HEK293 (cell line): Measurements from ENCODE around the gene MCM7.

Experiments
- CTCF ChIA-PET: fragments of 350-600 bp; formaldehyde crosslinking; extraction: SDS; loops from one replicate; lab custom pipeline; 2021; ENCODE audit warnings: antibody characterized with exemption; lab: Yijun Ruan, JAX
- POLR2A ChIA-PET: fragments of 300-600 bp; formaldehyde crosslinking; extraction: SDS; loops from one replicate; lab custom pipeline; 2020; ENCODE audit warnings: antibody characterized with exemption, inconsistent platforms; lab: Yijun Ruan, JAX
- H3K27ac ChIP-seq: fragments of 200-500 bp; sonication (Bioruptor generic); 2 replicates; pipeline ENCODE4 v1.5.1; 2014; ENCODE audit warnings: low read depth, low read length, control low read depth, inconsistent platforms; ENCODE audit errors: extremely low read depth
- H3K36me3 ChIP-seq, 2 experiments: fragments of 200-500 bp in 1 of 2; sonication (Bioruptor generic) in 1 of 2; 1 replicate in 1 of 2; 2 replicates in 1 of 2; pipeline ENCODE4 v1.5.1; 2014 to 2017; ENCODE audit warnings: inconsistent platforms in 2 of 2, low read length in 2 of 2; ENCODE audit not compliant: control insufficient read depth in 2 of 2, insufficient read depth in 1 of 2
- H3K4me1 ChIP-seq: fragments of 200-500 bp; sonication (Bioruptor generic); 2 replicates; pipeline ENCODE4 v1.5.1; 2014; ENCODE audit warnings: mild to moderate bottlenecking, low read length, inconsistent platforms; ENCODE audit not compliant: control insufficient read depth, insufficient read depth
- H3K4me3 ChIP-seq: 2 replicates; pipeline ENCODE4 v1.5.1; 2011; ENCODE audit warnings: low read depth, mild to moderate bottlenecking, control low read depth, low read length, moderate library complexity
- H3K9me3 ChIP-seq: fragments of 200-500 bp; sonication (Bioruptor generic); 2 replicates; pipeline ENCODE4 v1.5.1; 2014; ENCODE audit warnings: low read depth, low read length, inconsistent platforms; ENCODE audit not compliant: control insufficient read depth, insufficient read depth
- ZBTB7A ChIP-seq: fragments of 450-650 bp; formaldehyde crosslinking; IDR thresholded peaks from 2 replicates; pipeline ENCODE4 v1.5.1; 2016; ENCODE audit warnings: low read depth, missing biosample characterization, missing genetic modification characterization
- ZNF121 ChIP-seq: fragments of 450-650 bp; formaldehyde crosslinking; IDR thresholded peaks from 2 replicates; pipeline ENCODE4 v1.5.1; 2016; ENCODE audit warnings: missing biosample characterization, missing genetic modification characterization
- ZNF202 ChIP-seq: fragments of 450-650 bp; formaldehyde crosslinking; IDR thresholded peaks from 2 replicates; pipeline ENCODE4 v1.5.1; 2016; ENCODE audit warnings: missing biosample characterization, missing genetic modification characterization, borderline replicate concordance
- ZNF311 ChIP-seq: fragments of 450-650 bp; formaldehyde crosslinking; IDR thresholded peaks from 2 replicates; pipeline ENCODE4 v1.5.1; 2017; ENCODE audit warnings: missing biosample characterization, missing genetic modification characterization, borderline replicate concordance
- ZNF341 ChIP-seq: fragments of 450-650 bp; formaldehyde crosslinking; IDR thresholded peaks from 2 replicates; pipeline ENCODE4; 2016; ENCODE audit warnings: low read depth, missing biosample characterization, missing genetic modification characterization
- ZNF510 ChIP-seq: fragments of 450-650 bp; formaldehyde crosslinking; IDR thresholded peaks from 2 replicates; pipeline ENCODE4 v1.5.1; 2018; ENCODE audit warnings: mild to moderate bottlenecking, missing genetic modification characterization, missing biosample characterization; ENCODE audit not compliant: insufficient replicate concordance
- ZNF623 ChIP-seq: fragments of 450-650 bp; formaldehyde crosslinking; IDR thresholded peaks from 2 replicates; pipeline ENCODE4 v1.5.1; 2016; ENCODE audit warnings: missing biosample characterization, missing genetic modification characterization
- ZNF624 ChIP-seq: fragments of 450-650 bp; formaldehyde crosslinking; IDR thresholded peaks from 2 replicates; pipeline ENCODE4 v1.5.1; 2017; ENCODE audit warnings: missing biosample characterization, missing genetic modification characterization
- ZNF629 ChIP-seq: fragments of 450-650 bp; formaldehyde crosslinking; IDR thresholded peaks from 2 replicates; pipeline ENCODE4 v1.5.1; 2017; ENCODE audit warnings: missing biosample characterization, missing genetic modification characterization
- ZNF76 ChIP-seq: fragments of 450-650 bp; formaldehyde crosslinking; IDR thresholded peaks from 2 replicates; pipeline ENCODE4; 2016; ENCODE audit warnings: low read depth, missing biosample characterization, missing genetic modification characterization, borderline replicate concordance
- ZNF776 ChIP-seq: fragments of 450-650 bp; formaldehyde crosslinking; IDR thresholded peaks from 2 replicates; pipeline ENCODE4 v1.5.0; 2017; ENCODE audit warnings: missing biosample characterization, missing genetic modification characterization, borderline replicate concordance
- ZNF792 ChIP-seq: fragments of 450-650 bp; formaldehyde crosslinking; IDR thresholded peaks from 2 replicates; pipeline ENCODE4 v1.5.1; 2016; ENCODE audit warnings: missing biosample characterization, missing genetic modification characterization
- ZSCAN16 ChIP-seq: fragments of 450-650 bp; formaldehyde crosslinking; IDR thresholded peaks from 2 replicates; pipeline ENCODE4 v1.5.1; 2016; ENCODE audit warnings: missing biosample characterization, missing genetic modification characterization
- TF ChIP-seq, protein P1 (sequence below): fragments of 450-650 bp; formaldehyde crosslinking; IDR thresholded peaks from 2 replicates; pipeline ENCODE4 v1.5.1; 2017; ENCODE audit warnings: missing biosample characterization, missing genetic modification characterization
- TF ChIP-seq, protein P2 (sequence below): fragments of 450-650 bp; formaldehyde crosslinking; IDR thresholded peaks from 2 replicates; pipeline ENCODE4 v1.5.1; 2017; ENCODE audit warnings: missing biosample characterization, missing genetic modification characterization
- TF ChIP-seq, protein P3 (sequence below): fragments of 450-650 bp; formaldehyde crosslinking; IDR thresholded peaks from 2 replicates; pipeline ENCODE4 v1.5.1; 2016; ENCODE audit warnings: missing biosample characterization, missing genetic modification characterization
- TF ChIP-seq, protein P4 (sequence below): fragments of 450-650 bp; formaldehyde crosslinking; IDR thresholded peaks from 2 replicates; pipeline ENCODE4 v1.5.1; 2016; ENCODE audit warnings: missing biosample characterization, missing genetic modification characterization
- TF ChIP-seq, protein P5 (sequence below): fragments of 450-650 bp; formaldehyde crosslinking; IDR thresholded peaks from 2 replicates; pipeline ENCODE4 v1.5.1; 2016; ENCODE audit warnings: missing biosample characterization, missing genetic modification characterization

MCM7 gene

DNA sequence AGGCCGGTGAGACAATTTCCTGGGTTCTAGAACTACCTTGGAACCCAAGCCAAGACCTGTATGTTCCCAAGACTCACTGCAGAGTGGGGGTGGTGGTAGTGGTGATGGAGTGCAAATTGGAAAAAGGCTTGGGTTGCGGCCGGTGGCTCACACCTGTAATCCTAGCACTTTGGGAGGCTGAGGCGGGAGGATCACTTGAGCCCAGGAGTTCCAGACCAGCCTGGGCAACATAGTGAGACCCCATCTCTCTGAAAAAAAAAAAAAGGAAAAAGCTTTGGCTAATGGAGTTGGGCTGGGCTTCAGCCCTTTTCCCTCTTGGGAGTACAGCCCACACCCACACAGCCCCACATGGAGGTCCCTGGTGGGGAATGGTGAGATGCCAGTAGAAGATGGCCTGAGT is 4.3 kb upstream of the MCM7 start:
- Histone ChIP-seq H3K36me3 (peaks cover 16 to 60% of the 10 kb centered on the region in 2 experiments), H3K4me1 (no peaks in the 10 kb centered on the region), H3K9me3 (no peaks in the 10 kb centered on the region), H3K4me3 (no peak overlapping the region), H3K27ac (no peak overlapping the region)
- peak; percentile 84 for TF ChIP-seq ZNF121 (tag by site-specific recombination)
- no peak for TF ChIP-seq ZNF311 (tag by site-specific recombination)
- TF ChIP-seq, protein P1, sequence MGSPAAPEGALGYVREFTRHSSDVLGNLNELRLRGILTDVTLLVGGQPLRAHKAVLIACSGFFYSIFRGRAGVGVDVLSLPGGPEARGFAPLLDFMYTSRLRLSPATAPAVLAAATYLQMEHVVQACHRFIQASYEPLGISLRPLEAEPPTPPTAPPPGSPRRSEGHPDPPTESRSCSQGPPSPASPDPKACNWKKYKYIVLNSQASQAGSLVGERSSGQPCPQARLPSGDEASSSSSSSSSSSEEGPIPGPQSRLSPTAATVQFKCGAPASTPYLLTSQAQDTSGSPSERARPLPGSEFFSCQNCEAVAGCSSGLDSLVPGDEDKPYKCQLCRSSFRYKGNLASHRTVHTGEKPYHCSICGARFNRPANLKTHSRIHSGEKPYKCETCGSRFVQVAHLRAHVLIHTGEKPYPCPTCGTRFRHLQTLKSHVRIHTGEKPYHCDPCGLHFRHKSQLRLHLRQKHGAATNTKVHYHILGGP: no peak
- TF ChIP-seq ZNF624 (tag by site-specific recombination): no peak
- ChIA-PET CTCF (no interaction called here), POLR2A (no interaction called here)

DNA sequence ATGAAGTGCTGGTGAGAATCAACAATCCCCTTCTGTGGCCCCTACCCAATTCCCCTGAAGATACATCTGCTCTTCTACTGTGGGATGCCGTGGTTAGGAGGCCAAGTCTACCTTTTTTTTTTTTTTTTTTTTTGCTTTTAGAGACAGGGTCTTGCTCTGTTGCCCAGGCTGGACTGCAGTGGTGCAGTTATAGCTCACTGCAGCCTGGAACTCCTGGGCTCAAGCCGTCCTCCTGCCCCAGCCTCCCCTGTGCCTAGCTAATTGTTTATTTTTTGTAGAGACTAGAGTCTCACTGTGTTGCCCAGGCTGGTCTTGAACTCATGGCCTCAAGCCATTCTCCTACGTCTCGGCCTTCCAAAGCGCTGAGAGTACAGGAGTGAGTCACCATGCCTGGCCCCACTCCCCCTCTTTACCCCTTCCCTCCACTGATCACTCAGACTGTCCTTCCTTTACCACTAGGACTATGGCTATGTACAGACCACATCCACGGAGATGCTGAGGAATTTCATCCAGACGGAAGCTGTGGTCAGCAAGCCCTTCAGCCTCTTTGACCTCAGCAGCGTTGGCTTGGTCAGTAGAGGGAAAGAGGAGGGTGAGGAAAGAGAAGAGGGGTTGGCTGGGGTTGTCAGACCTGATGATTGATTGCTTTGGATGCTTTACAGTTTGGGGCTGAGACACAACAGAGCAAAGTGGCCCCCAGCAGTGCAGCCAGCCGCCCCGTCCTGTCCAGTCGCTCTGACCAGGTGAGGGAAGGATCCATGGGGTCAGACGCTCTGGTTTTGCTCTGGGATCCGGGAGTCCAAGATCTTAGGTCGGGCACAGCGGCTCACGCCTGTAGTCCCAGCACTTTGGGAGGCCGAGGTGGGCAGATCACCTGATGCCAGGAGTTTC is 2.0 kb upstream of the MCM7 start:
- Histone ChIP-seq H3K27ac (peak overlapping the region; percentile 99; the same call in 1 of the 2 replicates), H3K4me3 (no peak overlapping the region), H3K9me3 (no peaks in the 10 kb centered on the region), H3K4me1 (no peaks in the 10 kb centered on the region), H3K36me3 (peaks cover 25 to 63% of the 10 kb centered on the region in 2 experiments)
- ChIA-PET CTCF (interaction anchor here (0.6 to 1.7 kb wide), 5 partner anchors 25 to 85 kb away, joined by 3 to 10 read pairs (median 5); no protein-coding TSS in a partner anchor), POLR2A (interaction anchor here (0.7 to 4.4 kb wide), 6 partner anchors 10 to 1850 kb away, joined by 4 to 115 read pairs (median 35); partner anchors contain the start of genes CNPY4, COPS6, MBLAC1 and TAF6)
- TF ChIP-seq ZNF121 (tag by site-specific recombination): peak; percentile 87
- no peak for TF ChIP-seq ZNF623 (tag by site-specific recombination)
- TF ChIP-seq, protein P2, sequence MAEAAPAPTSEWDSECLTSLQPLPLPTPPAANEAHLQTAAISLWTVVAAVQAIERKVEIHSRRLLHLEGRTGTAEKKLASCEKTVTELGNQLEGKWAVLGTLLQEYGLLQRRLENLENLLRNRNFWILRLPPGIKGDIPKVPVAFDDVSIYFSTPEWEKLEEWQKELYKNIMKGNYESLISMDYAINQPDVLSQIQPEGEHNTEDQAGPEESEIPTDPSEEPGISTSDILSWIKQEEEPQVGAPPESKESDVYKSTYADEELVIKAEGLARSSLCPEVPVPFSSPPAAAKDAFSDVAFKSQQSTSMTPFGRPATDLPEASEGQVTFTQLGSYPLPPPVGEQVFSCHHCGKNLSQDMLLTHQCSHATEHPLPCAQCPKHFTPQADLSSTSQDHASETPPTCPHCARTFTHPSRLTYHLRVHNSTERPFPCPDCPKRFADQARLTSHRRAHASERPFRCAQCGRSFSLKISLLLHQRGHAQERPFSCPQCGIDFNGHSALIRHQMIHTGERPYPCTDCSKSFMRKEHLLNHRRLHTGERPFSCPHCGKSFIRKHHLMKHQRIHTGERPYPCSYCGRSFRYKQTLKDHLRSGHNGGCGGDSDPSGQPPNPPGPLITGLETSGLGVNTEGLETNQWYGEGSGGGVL (tag by site-specific recombination): peak; percentile 39
- TF ChIP-seq, protein P3, sequence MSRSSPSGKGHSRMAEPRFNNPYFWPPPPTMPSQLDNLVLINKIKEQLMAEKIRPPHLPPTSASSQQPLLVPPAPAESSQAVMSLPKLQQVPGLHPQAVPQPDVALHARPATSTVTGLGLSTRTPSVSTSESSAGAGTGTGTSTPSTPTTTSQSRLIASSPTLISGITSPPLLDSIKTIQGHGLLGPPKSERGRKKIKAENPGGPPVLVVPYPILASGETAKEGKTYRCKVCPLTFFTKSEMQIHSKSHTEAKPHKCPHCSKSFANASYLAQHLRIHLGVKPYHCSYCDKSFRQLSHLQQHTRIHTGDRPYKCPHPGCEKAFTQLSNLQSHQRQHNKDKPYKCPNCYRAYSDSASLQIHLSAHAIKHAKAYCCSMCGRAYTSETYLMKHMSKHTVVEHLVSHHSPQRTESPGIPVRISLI: 0 out of 2 replicates have a peak, but pooled peaks have one; percentile 23

DNA sequence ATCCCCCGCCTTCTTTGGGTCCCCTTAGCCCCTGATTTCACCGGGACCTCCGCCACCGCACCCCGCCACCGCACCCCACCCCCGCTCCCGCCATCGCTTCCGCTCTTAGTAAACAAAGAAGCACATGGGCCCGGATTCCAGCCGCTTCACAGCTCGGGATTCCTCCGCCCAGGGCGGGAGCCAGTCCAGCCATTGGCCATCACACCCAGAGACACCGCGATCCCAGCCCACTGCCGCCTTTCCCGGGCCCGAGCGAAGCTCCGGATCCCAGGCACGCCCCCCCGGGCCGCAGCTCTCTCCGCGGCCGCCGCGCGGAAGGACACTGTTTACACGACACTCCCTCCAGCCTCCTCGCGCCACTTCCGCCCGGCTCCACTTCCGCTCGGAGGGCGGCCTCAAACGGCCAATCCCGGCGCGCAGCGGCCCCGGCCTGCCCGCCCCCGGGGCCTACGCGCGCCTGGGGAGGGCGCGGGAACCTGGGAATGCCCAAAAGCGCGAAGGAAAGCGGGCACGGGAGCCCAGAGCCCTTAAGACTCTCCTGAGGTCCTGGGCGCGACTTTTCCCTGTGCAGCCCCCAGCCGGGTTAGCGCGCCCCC is 679 bp downstream of the MCM7 start:
- Histone ChIP-seq H3K36me3 (peaks cover 49 to 65% of the 10 kb centered on the region in 2 experiments), H3K4me1 (no peaks in the 10 kb centered on the region), H3K9me3 (no peaks in the 10 kb centered on the region), H3K27ac (peak overlapping the region; percentile 99), H3K4me3 (peak overlapping the region; percentile 95)
- ChIA-PET POLR2A (interaction anchor here (0.6 to 4.4 kb wide), 15 partner anchors 11 to 606 kb away, joined by 3 to 115 read pairs (median 10); partner anchors contain the start of genes CNPY4, COPS6, FBXO24 and LAMTOR4), CTCF (interaction anchor here (0.6 to 1.3 kb wide), 3 partner anchors 11 to 25 kb away, joined by 3 read pairs; no protein-coding TSS in a partner anchor)
- TF ChIP-seq ZNF76: peak; percentile 83
- peak; percentile 72; the same call in 1 of the 2 replicates for TF ChIP-seq ZBTB7A (tag by site-specific recombination)
- TF ChIP-seq ZNF311 (tag by site-specific recombination): no peak
- peak; percentile 71 for TF ChIP-seq ZNF629 (tag by site-specific recombination)
- no peak for TF ChIP-seq ZNF510 (tag by site-specific recombination)
- no peak for TF ChIP-seq ZSCAN16 (tag by site-specific recombination)
- TF ChIP-seq, protein P4, sequence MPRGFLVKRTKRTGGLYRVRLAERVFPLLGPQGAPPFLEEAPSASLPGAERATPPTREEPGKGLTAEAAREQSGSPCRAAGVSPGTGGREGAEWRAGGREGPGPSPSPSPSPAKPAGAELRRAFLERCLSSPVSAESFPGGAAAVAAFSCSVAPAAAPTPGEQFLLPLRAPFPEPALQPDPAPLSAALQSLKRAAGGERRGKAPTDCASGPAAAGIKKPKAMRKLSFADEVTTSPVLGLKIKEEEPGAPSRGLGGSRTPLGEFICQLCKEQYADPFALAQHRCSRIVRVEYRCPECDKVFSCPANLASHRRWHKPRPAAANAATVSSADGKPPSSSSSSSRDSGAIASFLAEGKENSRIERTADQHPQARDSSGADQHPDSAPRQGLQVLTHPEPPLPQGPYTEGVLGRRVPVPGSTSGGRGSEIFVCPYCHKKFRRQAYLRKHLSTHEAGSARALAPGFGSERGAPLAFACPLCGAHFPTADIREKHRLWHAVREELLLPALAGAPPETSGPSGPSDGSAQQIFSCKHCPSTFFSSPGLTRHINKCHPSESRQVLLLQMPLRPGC (tag by site-specific recombination): peak; percentile 76; the same call in 1 of the 2 replicates
- TF ChIP-seq ZNF341 (tag by site-specific recombination): peak; percentile 91
- no peak; the same call in 1 of the 2 replicates for TF ChIP-seq ZNF776 (tag by site-specific recombination)
- 0 out of 2 replicates have a peak, but pooled peaks have one; percentile 16 for TF ChIP-seq ZNF792 (tag by site-specific recombination)
- no peak for TF ChIP-seq ZNF202
- TF ChIP-seq, protein P5, sequence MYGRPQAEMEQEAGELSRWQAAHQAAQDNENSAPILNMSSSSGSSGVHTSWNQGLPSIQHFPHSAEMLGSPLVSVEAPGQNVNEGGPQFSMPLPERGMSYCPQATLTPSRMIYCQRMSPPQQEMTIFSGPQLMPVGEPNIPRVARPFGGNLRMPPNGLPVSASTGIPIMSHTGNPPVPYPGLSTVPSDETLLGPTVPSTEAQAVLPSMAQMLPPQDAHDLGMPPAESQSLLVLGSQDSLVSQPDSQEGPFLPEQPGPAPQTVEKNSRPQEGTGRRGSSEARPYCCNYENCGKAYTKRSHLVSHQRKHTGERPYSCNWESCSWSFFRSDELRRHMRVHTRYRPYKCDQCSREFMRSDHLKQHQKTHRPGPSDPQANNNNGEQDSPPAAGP (tag by site-specific recombination): peak; percentile 89
